HG03064 (cell line): Measurements from ENCODE around the gene IRF2BPL.

Experiments used
- ATAC-seq: cut with Tn5 transposase; IDR thresholded peaks from one replicate; pipeline ENCODE4 v1.9.1; 2021; ENCODE audit warnings: low read depth; ENCODE audit not compliant: unreplicated experiment

Gene IRF2BPL

GRCh38 chr14:76995279-76996035 lies 33.1 kb downstream of the IRF2BPL start:
- ATAC-seq: no peak

DNA sequence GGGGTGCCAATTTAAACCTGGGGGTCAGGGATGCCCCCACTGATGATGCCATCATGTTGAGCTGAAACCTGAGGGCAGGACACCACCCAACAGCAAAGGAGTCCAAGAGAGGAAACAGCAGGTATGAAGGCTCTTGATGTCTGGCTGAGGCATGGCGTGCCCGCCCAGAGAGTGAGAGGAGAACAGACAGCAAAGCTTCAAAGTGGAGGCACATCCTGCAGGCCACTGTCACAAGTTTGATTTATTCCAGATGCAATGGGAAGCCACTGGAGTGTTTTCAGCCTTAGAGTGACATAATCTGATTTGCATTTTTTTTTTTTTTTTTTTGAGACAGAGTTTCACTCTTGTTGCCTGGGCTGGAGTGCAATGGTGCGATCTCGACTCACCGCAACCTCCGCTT lies 34.8 kb downstream of the IRF2BPL start:
- no peak for ATAC-seq

DNA sequence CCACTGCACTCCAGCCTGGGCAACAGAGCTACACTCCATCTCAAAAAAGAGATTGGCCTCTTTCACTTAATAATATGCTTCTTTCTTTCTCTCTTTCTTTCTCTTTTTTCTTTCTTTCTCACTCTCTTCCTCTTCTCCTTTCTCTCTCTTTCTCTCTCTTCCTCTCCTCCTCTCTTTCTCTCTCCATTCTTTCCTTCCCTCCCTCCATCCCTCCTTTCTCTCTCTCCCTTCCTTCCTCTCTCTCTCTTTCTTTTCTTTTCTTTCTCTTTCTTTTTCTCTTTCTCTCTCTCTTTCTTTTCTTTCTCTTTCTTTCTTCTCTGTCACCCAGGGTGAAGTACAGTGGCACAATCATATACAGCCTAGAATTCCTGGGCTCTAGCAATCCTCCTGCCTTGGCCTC lies 38.4 kb downstream of the IRF2BPL start:
- no peak for ATAC-seq

DNA sequence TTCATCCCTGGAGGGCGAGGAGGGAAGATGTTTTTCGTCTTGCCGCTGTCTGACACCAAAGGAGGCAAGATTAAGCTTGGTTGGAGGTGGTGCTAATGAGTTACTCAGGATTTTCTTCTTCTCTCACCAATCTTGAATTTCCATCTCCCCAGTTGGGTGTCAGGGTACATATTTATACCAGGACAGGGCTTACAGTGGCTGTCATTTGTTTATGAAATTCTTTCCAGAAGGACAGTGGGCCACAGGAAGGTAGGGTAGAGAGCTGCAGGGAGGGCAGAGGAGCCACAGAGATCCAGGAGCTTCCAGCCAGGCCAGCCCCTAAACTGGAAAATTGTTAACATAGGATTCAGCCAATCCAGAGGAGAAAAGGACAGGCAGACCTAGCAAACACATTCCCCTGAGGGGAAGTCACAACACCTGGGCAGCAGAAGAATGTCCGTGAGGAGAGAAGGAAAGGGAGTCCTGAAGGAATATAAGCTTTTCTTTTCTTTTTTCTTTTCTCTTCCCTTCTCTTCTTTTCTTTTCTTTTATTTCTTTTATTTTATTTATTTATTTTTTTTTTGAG lies 40.5 kb downstream of the IRF2BPL start:
- no peak for ATAC-seq

DNA sequence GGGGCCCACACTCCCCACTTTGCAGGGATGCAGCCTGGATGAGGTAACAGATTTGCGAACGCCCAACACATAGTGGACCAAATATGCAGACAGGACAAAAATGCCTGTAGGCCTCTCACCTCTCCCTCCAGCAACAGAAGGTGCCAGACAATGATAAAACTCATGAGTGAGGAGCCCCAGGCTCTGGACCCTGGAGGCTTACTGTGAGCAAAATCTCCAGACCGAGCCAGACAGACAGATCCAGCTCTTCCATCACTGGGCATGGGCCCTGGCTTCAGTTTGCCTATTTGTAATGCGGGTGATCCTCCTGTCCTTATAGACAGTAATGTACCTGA lies 42.3 kb downstream of the IRF2BPL start:
- ATAC-seq: no peak

- no peak for ATAC-seq
Measured at GRCh38 chr14:76985540-76986230, 42.8 kb downstream of the IRF2BPL start.

DNA sequence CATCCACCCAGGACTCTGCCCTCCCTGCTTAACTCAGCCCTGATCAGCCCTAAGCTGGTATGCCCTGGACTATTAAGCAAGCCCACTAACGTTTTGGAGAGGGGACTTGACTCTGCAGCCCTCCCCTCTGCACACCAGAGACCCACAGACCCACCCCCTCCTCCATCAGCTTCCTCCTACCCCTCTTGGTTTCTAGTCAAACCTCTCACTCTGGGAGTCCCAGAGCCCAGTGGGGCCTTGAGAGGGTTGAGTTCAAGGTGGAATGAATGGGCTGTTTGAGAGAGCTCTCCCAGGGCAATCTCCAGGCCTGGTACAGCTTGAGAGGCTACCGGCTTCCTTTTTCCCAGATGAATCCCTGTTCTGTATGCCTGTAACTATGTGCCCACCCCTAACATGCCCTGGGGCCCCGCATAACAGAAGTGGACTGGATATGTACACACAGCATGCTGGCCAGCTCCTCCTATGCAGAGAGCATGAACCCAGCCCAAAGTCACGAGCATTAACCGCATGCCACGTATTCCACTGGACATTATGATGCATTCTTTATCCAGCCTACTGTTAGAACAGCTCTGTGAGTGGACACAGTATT lies 43.6 kb downstream of the IRF2BPL start:
- no peak for ATAC-seq

GRCh38 chr14:76984297-76984696 lies 44.2 kb downstream of the IRF2BPL start:
- ATAC-seq: no peak

GRCh38 chr14:76981670-76982069 lies 46.8 kb downstream of the IRF2BPL start:
- ATAC-seq: no peak

- ATAC-seq: peak; percentile 73
Measured at GRCh38 chr14:76977793-76978720, 50.5 kb downstream of the IRF2BPL start.

GRCh38 chr14:76976240-76977005 lies 52.1 kb downstream of the IRF2BPL start:
- ATAC-seq: no peak

DNA sequence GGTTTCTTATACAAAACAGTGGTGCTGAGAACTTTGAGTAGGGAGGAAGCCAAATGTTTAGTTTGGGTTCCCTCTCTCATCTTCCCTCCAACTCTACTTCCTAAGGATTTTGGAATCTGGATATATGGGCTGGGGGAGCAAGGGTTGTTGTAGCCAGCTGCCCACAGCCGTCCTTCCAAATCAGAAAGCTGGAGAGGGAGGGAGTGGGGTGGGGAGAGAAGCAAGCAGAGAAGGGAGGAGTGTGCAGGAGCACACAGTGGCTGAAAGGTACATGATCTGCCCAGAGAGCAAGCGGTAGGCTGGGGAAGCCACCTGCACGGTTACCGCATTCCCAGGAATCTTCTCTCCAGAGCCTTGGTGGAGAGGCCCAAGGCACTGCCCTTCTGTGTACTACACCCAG lies 52.7 kb downstream of the IRF2BPL start:
- no peak for ATAC-seq

GRCh38 chr14:76975051-76975450 lies 53.5 kb downstream of the IRF2BPL start:
- no peak for ATAC-seq
